Kidney capillary endothelial cell (primary cell): Measurements from ENCODE around the gene PDXK.

ENCODE experiments used
- DNase-seq: peaks from one replicate; pipeline ENCODE4 v3.0.0-alpha.2; 2018; ENCODE audit warnings: low spot score

Gene PDXK

DNA sequence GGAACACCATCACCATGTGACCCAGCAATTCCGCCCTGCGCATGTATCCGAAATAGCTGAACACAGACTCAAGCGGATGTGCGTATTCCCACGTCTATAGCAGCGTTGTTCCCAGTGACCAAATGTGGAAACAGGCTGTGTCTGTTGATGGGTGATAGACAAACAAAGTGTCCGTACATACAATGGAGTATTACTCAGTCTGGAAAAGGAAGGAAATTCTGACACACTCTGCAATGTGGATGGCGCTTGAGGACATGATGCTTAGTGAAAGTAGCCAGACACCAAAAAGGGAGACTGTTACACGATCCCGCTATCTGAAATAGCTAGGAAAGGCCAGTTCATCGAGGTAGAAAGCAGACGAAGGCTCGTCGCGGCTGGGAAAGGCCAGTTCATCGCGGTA lies 25.8 kb downstream of the PDXK start:
- DNase-seq, result no peak

DNA sequence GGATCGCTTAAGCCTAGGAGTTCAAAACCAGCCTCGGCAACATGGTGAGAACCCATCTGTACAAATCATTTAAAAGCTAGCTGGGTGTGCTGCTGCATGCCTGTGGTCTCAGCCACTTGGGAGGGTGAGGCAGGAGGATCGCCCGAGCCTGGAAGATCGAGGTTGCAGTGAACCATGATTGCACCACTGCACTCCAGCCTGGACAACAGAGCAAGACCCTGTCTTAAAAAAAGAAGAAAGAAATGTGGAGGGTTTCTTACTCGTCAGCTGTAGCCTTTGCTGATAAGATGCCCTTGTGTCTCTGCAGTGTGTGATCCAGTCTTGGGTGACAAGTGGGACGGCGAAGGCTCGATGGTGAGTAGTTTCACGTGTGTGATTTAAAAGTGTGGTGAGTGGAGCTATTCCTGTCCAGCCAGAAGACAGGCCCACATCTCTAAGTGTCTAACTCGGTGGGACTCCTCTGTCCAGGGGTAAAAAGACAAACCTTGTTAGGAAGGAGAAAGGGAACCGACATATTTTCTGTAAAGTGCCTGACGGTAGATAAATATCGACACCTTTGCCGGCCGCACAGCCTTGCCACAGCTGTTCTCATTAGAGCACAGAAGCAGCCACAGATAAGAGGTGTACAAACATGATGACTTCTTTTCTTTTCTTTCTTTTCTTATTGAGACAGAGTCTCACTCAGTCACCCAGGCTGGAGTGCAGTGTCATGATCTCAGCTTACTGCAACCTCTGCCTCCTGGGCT lies 27.0 kb downstream of the PDXK start:
- no peak for DNase-seq

DNA sequence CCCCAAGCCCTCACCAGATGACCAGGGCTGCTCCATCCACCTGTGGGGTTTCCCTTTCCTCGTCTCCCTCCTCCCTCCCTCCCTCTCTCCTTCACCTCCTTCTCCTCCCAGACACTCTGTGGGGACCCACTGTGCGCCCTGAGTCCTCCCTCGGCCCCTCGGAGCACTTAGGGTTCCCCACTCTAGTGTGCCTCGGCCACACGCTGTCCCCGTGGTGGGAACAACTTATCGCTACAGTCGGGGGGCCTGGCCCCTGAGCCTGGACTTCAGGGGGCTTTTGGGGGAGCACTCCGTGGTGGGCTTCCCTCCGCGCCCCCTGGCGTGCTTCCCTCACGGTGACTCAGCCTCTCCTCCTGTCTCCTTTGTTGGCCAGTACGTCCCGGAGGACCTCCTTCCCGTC lies 29.7 kb downstream of the PDXK start:
- no peak for DNase-seq

DNA sequence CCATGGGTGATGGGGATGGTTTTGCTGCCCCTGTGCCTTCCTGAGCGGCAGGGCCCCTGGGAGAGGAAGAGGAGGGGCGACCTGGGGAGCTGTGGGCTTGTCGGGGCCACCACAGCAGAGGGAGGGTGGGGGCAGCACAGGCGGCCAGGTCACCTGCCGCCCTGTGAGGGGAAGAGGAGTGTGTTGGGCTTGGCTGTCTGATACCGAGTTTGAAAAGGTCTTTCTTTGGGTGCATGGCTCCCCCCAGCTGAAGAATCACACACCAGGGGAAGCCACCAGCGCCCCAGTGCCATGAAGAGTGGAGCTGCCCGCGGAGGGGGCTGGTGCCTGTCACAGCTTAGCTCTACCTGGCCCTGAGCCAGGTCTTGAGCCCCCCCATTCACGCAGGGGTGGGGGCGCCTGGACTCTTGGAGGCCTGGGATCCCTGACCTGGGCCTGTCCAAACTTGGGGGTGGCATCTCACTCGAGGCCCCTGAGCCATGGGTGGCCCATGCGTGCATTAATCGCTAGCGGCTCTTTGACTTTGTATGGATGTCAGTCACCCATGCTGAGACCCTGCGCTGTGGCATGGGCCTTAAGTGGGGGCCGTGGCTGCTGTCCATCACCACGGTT lies 30.8 kb downstream of the PDXK start:
- no peak for DNase-seq

DNA sequence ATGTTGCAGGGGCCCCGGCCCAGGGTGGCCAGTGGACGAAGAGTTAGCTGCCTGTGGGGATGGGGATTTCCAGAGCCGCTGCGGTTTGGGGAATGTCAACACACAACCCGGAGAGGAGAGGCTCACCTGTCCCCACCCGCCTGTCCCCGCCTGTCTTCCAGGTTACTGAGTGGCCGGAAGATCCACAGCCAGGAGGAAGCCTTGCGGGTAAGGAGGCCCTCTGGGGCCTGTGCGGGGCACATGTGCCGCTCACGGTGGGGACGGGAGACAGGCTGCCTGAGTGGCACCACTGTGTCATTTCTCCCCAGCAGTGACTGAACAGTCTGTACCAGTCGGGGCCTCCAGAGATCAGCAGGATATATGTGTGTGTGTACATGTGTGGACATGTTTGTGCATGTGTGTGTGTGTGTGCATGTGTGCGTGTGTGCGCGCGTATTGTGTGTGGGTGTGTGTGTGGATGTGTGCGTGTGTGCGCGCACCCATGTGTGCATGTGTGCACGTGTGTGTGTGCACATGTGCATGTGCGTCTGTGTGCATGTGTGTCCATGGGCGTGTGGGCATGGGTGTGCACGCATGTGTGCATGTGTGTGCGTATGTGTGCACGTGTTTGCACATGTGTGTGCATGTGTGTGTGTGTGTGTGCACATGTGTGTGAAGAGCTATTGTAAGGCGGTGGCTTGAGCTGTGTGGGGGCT lies 31.6 kb downstream of the PDXK start:
- DNase-seq, result no peak

DNA sequence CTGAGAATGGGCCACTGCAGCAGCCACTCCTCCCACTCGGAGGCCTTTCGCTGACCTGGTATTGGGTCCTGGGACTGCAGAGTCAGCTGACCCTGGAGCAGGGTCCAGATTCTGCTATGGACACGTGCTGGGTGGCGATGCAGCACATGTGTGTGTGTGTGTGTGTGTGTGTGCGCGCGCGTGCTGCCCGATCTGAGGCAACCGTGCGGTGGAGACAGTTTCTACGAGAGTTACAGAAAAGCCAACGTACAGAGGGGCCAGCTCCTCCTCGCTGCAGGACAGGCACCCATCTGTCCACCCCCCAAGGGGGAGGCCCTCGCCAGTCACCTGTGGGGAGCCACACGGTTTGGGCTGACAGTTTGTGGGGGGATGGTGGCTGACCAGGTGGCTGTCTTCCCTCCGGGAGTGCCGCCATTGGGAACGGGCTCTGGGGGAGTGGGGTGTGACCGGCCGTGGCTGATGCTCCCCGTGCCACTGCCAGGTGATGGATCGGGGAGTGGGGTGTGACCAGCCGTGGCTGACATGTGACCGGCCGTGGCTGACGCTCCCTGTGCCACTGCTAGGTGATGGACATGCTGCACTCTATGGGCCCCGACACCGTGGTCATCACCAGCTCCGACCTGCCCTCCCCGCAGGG lies 33.1 kb downstream of the PDXK start:
- DNase-seq, result no peak

DNA sequence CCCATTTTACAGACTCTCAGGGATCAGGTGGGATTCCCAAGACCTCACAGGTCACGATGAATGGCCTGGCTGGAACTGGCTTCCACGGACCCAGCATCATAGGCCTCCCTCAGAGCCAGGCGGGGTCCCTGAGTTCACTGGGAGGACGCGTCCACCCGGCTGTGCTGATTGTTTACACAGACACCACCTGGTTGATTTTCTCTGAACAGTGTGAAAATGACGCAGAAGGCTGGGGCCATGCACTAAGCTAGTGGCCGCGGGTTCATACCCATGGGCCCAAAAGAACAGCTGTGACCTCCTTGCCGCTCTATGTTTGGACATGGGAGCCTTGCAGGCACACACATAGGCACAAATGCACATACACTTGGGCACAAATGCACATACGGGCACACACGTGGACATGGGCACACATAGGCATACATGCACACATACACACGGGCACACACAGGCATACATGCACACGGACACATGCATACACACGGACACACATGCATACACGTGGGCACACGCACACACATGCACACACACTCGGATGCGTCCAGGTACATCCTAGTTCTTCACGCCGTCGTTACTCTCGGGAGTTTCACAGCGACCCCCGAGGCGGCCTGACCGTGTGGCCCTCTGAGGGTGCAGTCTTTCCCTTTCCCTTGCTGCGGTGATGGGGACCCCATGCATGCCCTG lies 34.0 kb downstream of the PDXK start:
- DNase-seq, result no peak

DNA sequence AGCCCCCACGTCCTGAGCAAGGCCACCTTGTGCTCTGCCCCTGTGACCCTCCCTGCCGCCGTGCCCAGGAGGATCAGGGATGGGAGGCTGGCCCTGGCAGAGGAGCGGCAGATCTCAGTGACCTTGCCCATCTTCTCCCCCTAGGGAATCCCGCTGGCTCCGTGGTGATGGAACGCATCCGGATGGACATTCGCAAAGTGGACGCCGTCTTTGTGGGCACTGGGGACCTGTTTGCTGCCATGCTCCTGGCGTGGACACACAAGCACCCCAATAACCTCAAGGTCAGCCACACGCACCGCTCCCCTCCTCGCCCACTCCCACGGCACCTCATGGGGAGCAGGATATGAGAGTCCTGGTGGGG lies 34.5 kb downstream of the PDXK start:
- DNase-seq, result no peak

DNA sequence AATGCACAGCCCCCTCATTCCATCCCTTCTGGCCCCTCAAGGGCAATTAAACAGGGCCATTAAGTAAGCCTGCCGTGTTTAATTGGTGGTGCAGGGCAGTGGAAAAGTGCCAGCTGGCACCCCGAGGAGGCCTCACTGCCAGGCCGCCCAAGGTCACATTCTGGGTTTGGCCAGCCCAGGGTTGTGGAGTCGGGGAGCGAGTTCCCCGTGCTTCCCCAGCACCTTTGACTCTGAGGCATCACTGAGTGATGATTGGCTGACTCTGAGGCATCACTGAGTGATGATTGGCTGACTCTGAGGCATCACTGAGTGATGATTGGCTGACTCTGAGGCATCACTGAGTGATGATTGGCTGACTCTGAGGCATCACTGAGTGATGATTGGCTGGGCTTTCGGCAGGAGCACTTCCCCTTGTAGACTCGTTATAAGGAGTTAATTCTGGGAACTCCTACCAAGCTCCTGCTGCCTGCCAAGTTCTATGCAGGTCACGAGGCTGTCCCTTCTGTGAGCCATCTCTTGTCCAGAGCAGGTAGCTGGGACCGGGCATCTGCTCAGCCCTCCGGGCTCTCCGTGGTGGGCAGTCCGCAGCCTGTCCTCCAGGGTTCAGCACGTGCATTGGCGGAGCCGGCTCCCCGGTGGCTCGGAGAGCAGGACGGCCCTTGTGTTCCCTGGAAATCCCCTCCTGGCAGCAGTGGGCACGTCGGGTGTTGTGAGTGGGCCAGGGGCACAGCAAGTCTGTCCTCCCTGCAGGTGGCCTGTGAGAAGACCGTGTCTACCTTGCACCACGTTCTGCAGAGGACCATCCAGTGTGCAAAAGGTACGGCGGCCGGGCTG lies 36.2 kb downstream of the PDXK start:
- no peak for DNase-seq

DNA sequence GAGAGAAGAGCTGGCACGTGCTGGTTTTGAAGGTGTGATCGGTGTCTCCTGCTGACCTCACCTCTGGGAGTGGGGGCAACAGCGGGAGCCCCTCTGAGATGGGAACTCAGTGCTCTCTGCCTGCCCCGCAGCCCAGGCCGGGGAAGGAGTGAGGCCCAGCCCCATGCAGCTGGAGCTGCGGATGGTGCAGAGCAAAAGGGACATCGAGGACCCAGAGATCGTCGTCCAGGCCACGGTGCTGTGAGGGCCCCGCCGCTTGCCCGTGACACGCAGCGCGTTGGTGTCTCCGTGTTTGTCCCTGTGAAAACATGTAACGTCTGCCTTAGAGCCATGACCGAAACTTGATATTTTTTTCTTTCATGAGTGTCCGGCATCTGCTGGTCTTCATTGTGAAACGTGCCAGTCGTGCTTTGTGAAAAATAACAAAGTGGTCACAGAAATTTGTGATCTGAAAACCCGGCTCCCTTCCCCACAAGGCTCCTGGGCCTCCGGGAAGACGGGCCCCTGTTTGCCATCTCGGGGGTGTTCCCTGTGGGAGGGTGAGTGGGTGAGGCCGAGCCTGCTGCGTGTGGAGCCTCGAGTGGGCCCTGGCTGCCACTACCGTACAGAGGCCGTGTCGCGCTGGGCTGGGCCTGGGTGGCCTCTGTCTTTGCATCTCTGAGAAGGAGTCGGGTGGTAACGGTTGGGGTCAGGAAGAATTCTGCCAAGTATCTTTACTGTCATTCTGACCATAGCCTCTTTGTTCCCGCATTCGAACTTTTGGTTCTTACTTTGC lies 37.1 kb downstream of the PDXK start:
- no peak for DNase-seq

DNA sequence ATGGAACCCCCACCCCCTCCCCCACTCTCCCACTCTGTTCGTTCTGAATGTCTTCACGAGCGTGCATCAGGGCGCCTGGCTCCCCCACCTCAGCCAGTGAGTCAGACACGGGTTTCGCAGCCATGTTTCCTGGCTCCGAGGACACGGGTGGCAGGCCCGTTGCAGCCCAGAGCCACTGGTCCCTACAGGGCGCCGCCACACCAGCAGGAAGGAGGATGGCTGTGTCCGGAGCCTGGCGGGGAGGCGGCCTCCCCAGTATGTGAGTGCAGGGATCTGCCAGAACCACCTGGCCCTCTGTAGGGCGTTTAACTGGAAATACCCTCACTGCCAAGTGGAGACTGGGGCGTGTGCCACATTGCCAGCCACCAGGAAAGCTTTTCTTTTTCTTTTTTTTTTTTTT lies 38.7 kb downstream of the PDXK start:
- DNase-seq, result no peak

DNA sequence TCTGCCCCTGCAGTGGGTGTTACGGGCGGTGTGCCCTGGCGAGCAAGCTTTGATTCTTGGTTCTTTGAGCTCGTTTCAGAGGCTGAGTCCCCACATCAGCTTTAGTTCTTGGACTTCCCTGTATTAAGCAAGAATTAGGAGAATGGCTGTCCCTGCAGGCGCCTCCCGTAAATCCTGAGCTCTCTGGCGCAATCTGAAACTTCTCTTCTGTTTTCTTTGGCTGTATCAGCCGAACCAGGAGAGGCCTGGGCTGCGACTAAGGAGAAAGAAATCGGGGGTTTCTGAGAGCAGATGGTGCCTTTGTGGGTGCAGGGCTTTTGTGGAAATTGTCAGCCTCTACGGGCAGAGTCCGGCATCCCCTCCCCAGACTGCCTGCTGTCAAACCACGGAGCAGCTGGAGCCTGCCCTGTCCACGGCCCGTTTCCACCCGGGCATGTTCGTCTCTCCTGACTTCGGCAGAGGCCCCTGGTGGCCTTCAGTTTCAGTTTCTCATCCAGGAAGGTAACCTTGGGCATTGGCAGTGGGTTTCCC lies 39.2 kb downstream of the PDXK start:
- DNase-seq, result no peak

DNA sequence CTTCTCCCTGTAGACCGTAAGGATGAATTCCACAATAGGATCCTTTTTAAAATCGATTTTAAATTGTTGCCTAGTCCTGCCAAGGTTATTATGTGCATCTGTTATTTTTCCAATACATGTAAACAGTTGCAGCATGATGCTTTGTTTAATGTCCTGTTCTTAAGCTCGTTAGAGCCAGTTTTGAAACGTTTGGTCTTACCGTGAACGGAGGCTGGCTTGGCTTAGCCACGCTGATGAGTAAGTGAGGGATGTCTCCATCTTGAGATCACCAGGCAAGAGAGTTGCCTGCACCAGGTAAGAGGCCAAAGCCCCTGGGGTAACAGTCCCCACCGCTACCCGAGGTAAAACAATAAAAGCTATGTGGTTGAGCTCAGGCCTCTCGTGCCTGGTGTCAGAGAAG lies 39.9 kb downstream of the PDXK start:
- no peak for DNase-seq

DNA sequence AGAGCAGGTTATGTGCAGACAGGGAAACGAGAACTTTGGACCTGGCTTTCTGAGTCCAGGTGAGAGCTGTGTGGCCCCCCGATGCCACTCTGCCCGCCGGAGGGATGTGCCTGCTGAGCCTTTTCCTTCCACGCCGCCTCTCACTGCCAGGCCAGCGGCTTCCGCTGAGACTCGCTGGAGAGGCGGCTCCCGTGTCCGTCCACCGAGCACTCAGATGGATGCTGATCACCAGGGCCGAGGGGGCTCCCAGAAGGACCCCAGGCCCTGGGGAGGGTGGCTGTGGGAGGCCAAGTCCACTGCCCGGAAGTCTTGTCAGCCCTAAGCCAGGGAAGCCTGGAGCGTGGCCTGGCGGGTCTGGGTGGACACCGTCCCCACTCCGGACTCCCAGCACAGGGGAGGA lies 40.7 kb downstream of the PDXK start:
- DNase-seq, result no peak

DNA sequence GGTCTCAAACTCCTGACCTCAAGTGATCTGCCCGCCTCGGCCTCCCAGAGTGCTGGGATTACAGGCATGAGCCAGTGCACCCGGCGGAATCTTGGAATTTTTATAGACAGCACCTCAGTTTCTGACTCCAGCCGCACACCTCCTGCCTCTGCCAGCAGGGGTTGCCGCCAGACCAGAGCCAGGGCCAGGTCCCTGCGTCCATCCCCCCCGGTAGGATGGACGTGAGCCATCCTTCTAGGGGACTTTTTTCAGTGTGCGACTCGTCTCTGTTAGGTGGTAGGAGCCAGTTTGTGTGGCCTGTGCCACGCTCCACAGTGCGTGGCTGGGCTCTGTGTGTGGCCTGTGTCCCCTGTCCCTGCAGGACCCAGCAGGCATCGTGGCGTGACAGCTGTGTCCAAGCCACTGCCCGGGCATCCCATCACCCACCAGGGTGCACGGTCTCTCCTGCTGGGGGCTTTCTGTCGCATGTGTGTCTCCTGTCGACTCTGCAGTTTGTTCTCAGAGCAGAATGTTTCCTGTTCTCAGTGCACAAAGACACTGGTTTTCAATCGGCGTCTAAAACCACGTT lies 41.5 kb downstream of the PDXK start:
- no peak for DNase-seq

DNA sequence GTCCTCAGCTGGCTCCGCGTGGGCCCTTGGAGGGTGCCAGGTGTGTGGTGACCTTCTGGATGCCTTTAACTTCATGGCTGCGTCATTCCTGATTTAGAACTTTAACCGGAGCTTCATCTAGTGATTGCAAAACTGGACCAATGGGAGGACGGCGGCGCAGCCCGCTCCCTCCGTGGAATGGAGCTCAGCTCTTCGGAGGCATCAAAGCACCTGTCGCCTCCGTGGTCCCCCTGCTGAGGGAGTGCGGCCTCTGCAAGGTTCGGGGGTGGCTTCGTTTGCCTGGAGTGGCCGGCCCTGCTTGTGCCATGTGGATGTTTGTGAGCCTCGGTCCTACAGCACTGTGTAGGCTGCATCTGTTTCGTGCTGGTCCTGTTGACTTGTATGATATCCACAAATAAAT lies 43.0 kb downstream of the PDXK start:
- no peak for DNase-seq

DNA sequence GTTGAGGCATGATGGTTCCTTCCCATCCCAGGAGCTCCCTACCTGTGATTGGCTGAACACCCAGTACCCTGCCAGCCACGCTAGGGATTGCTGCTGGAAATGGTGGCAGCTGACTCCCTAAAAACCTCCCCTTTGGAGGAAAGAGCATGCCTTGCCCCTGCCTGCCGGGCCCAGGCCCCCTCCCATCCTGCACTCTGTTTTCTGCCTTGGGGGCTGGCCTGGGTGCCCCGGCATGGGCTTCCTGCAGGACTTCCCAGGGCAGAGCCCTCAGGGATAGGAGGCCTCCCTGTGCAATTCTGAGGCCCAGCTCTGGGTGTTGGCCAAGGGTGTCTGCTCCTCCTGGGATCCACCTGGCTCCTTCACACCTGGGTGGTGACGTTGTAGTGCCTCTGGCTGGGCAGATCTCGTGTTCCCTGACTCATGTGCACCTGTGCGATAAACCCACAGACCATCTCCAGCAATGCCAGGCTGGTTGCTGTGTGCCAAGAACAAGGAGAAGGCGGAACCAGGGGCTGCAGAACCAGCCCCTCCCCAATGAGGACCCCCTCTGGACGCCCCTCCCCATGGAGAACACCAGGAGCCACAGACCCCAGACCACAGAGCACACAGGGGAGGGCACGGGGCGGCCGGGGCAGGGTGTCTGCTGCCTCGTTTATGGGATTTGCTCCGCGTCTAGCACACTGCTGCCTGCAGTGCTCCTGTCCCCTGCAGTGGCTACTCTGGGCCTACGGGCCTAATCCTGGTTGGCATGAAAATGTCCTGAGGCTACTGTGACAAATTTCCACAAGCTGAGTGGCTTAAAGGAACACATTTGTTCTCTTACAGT lies 43.6 kb downstream of the PDXK start:
- DNase-seq, result no peak

DNA sequence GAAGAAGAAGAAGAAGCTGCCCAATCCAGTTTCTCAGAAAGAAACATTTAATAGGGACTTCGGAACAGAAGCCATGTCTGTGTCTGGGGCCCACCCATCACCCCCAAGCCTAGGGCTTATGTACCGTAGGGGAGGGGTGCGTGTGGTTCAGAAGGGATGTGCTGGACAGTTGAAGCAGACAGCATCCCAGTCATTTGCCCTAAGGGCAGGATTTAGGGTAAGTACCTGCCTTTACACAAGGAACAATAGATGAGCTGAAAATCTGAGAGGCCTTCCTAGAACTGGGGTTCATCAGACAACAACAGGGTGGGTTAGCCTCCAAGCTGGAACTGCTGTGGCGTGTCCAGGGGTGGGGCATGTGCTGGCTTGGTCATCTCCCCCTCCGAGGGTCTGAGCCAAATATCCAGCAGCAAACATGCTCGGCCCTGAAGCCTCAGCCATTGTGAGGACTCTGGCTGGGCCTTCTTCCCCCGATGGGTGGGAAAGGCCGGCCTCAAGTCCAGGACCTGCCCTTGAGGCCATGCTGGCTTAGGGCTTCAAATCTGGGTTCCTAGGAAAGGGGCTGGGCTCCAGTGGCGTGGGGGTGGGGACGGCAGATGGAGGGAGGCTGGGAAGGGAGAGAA lies 45.1 kb downstream of the PDXK start:
- no peak for DNase-seq
